A673 (cell line): ENCODE results near the gene AATF.

Experiments used
- EZH2 ChIP-seq: fragments of 200-600 bp; sonication (generic); IDR thresholded peaks from 2 replicates; pipeline ENCODE4 v1.6.1; 2017; ENCODE audit warnings: borderline replicate concordance, low read depth, mild to moderate bottlenecking, mixed read lengths, antibody characterized with exemption, low read length; ENCODE audit not compliant: poor library complexity, severe bottlenecking
- TF ChIP-seq, protein P1 (sequence below): fragments of 300-800, 200-600 bp; sonication (generic); conservative IDR thresholded peaks from 2 replicates; pipeline ENCODE4 v1.5.1; 2017; ENCODE audit warnings: low read depth, mild to moderate bottlenecking, antibody characterized with exemption, low read length, moderate library complexity, mixed read lengths

DNA sequence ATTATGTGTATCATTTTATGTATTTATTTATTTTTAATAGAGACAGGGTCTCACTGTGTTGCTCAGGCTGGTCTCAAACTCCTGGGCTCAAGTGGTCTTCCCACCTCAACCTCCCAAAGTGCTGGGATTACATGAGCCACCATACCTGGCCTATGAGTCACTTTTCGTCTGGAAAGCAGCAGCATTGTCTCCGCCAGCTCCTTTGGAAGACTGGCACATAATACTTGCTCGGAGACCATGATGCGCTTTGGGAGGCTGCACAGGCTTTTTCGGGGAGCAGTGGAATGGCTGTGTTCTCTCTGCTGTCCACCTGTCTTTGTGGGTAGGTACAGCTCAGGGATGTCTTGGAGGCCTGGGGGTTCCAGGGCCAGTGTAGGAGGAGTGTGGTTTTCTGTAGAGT lies 102.2 kb downstream of the AATF start:
- TF ChIP-seq, protein P1, sequence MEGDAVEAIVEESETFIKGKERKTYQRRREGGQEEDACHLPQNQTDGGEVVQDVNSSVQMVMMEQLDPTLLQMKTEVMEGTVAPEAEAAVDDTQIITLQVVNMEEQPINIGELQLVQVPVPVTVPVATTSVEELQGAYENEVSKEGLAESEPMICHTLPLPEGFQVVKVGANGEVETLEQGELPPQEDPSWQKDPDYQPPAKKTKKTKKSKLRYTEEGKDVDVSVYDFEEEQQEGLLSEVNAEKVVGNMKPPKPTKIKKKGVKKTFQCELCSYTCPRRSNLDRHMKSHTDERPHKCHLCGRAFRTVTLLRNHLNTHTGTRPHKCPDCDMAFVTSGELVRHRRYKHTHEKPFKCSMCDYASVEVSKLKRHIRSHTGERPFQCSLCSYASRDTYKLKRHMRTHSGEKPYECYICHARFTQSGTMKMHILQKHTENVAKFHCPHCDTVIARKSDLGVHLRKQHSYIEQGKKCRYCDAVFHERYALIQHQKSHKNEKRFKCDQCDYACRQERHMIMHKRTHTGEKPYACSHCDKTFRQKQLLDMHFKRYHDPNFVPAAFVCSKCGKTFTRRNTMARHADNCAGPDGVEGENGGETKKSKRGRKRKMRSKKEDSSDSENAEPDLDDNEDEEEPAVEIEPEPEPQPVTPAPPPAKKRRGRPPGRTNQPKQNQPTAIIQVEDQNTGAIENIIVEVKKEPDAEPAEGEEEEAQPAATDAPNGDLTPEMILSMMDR, result no peak
- TF ChIP-seq EZH2, result no peak
